ENCODE data around the gene CDK5RAP1.

The CDK5RAP1 gene

DNA sequence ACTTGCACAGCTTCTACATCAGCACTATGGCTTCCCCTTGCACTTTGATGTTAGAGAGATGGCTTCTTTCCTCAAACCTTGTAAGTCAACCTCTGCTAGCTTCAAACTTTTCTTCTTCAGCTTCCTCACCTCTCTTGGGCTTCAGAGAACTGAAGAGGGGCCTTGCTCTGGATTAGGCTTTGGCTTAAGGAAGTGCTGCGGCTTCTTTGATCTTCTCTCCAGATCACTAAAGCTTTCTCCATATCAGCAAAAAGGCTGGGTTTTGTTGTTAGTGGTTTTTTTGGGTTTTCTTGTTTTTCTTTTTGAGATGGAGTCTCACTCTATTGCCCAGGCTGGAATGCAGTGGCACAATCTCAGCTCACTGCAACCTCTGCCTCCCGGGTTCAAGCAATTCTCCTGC is 24.0 kb downstream of the CDK5RAP1 start:
- DNase-seq, result no peak

- DNase-seq, result no peak
Measured at GRCh38 chr20:33373735-33374605, 27.3 kb downstream of the CDK5RAP1 start.

- no peak for DNase-seq
Measured at GRCh38 chr20:33372993-33373441, 28.3 kb downstream of the CDK5RAP1 start.

- DNase-seq, result no peak
Measured at GRCh38 chr20:33370291-33370690, 31.0 kb downstream of the CDK5RAP1 start.

DNA sequence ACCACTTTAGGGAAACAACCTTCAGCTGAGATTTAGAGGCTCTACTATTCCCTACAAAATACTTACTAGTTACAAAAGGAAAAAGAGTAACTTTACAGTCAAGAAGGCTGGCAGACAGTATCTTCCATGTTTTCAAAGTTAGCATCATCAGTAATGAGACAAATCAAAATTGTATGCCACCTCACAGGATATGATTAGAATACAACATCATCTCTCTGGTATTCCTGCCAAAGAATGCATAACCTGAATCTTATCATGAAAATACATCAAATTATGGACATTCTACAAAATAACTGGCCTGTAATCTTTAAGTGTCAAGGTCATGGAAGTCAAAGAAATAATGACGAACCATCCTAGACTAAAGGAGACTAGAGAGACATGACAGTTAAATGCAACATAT is 38.4 kb downstream of the CDK5RAP1 start:
- DNase-seq, result no peak

DNA sequence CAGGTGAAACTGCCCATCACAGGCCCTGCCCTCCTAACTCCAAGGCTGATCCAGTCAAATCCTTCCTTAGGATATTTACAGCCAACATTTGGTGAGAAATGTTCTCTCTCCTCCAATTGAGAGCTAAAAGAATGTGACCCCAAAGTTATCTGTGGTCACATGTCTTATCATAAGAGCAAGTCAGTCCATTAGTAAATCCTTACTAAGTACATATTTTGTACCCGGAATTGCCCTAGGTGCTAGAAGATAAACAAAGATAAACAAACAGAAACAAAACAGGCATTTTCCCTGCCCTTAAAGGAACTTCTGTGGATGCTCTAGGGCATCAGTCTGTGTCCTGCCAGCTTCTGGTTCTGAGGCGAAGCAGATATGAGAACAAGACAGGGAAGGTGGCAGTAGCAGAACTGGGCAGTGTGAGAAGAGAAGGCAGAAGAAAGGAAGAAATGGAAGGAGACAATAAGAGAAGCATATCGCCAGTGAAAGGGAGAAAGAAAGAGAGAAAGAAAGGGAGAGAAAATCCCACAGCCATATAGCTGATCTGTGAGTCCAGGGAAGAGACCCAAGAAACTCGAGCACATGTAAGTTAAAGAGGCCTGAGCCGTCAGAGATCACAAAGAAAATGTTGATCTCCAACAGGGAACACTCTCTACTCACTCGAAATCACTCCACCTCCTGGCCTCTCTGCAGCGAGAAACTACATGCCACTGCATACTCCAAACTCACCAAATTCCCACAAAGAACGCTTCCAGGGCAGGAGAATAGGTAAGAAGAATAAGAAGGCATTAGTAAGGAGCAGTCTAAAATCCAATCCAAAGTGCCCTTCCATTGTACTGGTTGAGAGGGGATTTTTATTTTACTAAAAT is 41.7 kb downstream of the CDK5RAP1 start:
- no peak for DNase-seq

DNA sequence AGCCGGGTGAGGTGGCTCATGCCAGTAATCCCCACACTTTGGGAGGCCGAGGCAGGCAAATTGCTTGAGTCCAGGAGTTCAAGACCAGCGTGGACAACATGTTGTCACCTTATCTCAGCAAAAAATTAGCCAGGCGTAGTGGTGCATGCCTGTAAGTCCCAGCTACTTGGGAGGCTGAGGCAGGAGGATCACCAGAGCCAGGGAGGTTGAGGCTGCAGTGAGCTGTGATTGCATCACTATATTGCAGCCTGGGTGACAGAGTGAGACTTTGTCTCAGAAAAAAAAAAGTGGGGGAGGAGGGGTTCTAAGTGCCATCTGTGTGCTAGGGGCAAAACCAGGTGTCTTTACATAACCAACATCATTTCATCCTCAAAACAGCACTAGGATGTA is 48.3 kb downstream of the CDK5RAP1 start:
- no peak for DNase-seq

DNA sequence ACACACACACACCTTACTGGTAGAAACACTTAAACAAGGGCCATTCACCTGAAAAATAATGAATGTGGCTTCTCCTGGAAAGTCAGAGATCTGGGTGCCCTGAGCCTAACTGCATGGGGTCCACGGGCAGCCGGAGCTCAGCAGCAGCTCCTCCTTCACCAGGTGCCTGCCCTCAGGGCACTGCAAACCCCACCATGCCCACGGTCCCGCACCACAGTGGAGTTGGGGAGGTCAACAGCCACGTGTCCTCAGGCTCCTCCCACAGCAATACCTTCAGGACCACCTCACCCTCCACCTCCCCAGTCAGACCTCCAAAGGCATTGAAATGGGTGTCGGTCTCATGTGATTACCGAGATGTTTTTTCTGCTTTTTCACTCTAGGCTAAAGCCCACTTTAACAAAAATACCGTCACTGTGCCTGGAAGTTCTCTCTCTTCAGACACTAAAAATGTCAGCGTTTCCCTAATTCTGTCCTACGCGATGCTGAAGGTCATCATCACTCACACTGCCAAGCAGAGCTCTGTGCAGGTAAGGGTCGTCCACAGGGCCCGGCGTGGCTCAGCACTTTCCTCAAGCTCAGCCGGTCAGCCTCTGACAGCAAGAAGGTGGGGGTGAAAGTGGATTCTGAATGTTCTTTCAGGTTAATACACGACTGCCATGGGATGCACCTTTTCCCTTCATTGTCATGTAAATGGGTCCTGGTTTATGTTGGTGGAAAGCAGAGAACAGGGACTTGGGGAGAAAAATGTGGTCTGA is 48.9 kb downstream of the CDK5RAP1 start:
- no peak for DNase-seq

GRCh38 chr20:33351696-33352095 is 49.6 kb downstream of the CDK5RAP1 start:
- DNase-seq, result no peak

GRCh38 chr20:33349493-33349892 is 51.8 kb downstream of the CDK5RAP1 start:
- DNase-seq, result no peak

- DNase-seq, result no peak
Measured at GRCh38 chr20:33348136-33348937, 53.0 kb downstream of the CDK5RAP1 start.

- DNase-seq, result no peak
Measured at GRCh38 chr20:33345342-33345741, 56.0 kb downstream of the CDK5RAP1 start.

DNA sequence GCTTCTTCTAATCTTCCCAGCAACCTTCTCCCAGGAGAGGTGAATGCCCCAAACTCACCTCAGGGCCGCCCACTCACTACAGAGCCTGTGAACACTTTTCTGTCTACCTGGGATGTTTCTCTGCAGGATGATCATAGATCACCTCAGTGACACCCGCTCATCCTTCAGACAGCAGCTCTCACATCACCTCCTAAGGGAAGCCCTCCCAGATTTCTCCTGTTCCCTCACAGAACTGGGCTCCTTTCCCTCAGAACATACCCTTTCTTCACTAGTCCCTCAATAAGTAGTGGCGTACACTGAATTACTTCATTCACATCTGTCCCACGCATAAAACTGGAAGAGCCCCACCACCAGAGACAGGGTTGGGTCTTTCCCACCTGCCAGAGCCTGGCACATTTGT is 57.8 kb downstream of the CDK5RAP1 start:
- DNase-seq, result no peak

- no peak for DNase-seq
Measured at GRCh38 chr20:33339515-33340058, 61.7 kb downstream of the CDK5RAP1 start.

GRCh38 chr20:33338467-33339258 is 62.7 kb downstream of the CDK5RAP1 start:
- DNase-seq, result no peak

DNA sequence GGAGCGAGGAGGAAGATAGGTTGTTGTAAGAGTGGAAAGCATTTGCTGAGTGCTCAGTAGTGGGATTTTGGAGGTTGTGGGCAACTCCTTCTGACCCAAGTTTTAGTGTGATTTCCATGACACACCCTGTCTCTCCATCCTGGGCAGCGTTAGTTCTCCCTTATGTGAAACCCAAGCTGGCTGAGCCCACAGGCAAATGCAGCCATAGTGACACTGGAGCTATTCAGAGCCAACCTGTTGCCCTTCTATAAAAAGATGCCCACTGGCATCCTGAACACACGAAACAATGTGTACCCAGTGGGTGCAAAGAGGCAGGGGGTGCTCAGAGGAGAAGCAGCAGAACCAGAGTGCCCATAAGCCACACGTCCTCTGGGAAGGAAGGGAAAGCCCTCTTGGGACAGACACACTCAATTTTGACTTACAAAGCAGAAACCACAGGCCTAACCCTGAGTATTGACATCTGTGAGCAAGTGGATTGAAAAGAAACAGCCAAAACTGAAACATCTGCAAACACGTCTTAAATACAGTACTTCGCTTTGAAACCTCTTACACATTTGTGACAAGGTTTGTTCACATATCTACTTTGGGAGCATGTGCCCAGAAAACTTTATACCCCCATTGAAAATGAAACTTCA is 63.7 kb downstream of the CDK5RAP1 start:
- no peak for DNase-seq

DNA sequence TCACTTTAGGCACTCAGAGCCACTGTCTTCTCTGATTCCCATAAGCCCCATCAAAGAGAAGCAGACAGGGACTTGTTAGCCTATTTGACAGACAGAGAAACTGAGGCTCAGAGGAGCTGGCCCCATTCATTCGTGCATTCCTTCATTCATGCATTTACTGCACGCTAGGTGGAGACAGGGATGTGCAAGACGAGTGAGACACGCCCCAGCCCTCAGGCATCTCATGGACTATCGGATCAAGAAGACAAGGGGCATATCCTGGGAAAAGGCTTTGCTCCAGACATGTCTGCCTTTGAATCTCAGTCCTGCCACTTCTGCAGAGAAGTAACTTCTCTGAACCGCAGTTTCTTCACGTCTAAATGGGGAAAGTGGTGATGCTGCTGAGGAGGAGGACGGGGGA is 64.2 kb downstream of the CDK5RAP1 start:
- no peak for DNase-seq

GRCh38 chr20:33336375-33336774 is 64.9 kb downstream of the CDK5RAP1 start:
- DNase-seq, result no peak

DNA sequence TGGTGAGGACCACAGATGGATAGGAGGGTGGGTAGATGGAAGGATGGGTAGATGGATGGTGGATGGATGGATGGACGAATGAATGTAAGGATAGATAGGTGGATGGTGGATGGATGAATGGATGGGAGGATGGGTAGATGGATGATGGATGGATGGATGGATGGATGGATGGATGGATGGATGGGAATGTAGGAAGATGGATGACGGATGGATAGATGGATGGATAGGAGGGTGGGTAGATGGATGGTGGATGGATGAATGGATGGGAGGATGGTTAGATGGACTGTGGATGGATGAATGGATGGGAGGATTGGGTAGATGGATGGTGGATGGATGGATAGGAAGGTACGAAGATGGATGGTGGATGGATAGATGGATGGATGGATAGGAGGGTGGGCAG is 67.2 kb downstream of the CDK5RAP1 start:
- no peak for DNase-seq

DNA sequence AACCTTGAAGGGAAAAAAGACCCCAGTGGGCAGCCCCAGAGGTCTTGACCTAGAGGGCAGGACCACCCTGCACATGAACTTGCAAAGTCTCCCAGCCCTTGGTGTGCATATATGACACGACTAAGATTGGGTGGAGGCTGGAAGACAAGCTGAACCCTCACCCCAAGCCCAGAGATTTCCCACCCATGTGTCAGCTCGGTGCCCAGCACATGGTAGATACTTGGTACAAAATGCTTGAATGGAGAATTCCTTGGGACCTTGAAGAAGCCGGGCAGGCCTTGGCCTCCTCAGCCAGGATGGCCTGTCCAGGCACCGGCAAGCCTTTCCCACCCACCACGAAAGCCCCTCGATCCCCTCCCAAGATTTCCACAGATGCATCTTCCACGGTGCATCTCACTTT is 67.7 kb downstream of the CDK5RAP1 start:
- DNase-seq, result no peak

All from right hindlimb (tissue), 1 donor.